DOHH2 (cell line): ENCODE results near the gene TXNDC5.

Source experiments
- H3F3A ChIP-seq: fragments of 200-600 bp; sonication (generic), shearing (Covaris generic); 2 replicates; pipeline ENCODE4 v1.6.0; 2016; ENCODE audit warnings: antibody characterized with exemption, mild to moderate bottlenecking; ENCODE audit not compliant: control insufficient read depth, insufficient read depth
- H3K27ac ChIP-seq: fragments of 200-600 bp; sonication (generic); 2 replicates; pipeline ENCODE4 v1.5.1; 2014; ENCODE audit warnings: low read depth, mild to moderate bottlenecking, low read length, moderate library complexity
- H3K27me3 ChIP-seq: fragments of 200-600 bp; sonication (generic); 2 replicates; pipeline ENCODE4 v1.6.1; 2014; ENCODE audit warnings: mild to moderate bottlenecking, low read length, mixed read lengths; ENCODE audit not compliant: control insufficient read depth
- H3K36me3 ChIP-seq: fragments of 200-600 bp; sonication (generic); 2 replicates; pipeline ENCODE4 v1.6.1; 2014; ENCODE audit warnings: mild to moderate bottlenecking, low read length, moderate library complexity, mixed read lengths; ENCODE audit not compliant: control insufficient read depth
- H3K4me1 ChIP-seq: fragments of 200-600 bp; sonication (generic); 2 replicates; pipeline ENCODE4 v1.6.1; 2014; ENCODE audit warnings: mild to moderate bottlenecking, low read length, mixed read lengths; ENCODE audit not compliant: control insufficient read depth
- H3K4me2 ChIP-seq: fragments of 200-600 bp; sonication (generic); 2 replicates; pipeline ENCODE4 v1.6.0; 2014; ENCODE audit warnings: mild to moderate bottlenecking, low read length, moderate library complexity
- H3K4me3 ChIP-seq: fragments of 200-600 bp; sonication (generic); 2 replicates; pipeline ENCODE4 v1.5.1; 2014; ENCODE audit warnings: mild to moderate bottlenecking, low read length, mixed read lengths
- H3K79me2 ChIP-seq: fragments of 200-600 bp; sonication (generic); 2 replicates; pipeline ENCODE4 v1.6.1; 2014; ENCODE audit warnings: mild to moderate bottlenecking, low read length, mixed read lengths; ENCODE audit not compliant: control insufficient read depth
- H3K9me2 ChIP-seq: fragments of 200-600 bp; sonication (generic); replicated peaks from 2 replicates; pipeline ENCODE4 v1.6.1; 2014; ENCODE audit warnings: mild to moderate bottlenecking, low read length, mixed read lengths; ENCODE audit not compliant: control insufficient read depth
- H3K9me3 ChIP-seq: fragments of 200-600 bp; sonication (generic); 2 replicates; pipeline ENCODE4 v1.6.1; 2014; ENCODE audit warnings: antibody characterized with exemption, low read length, mixed read lengths; ENCODE audit not compliant: control insufficient read depth, insufficient read depth
- H4K20me1 ChIP-seq: fragments of 200-600 bp; sonication (generic); 2 replicates; pipeline ENCODE4 v1.6.0; 2014; ENCODE audit warnings: low read depth, mild to moderate bottlenecking, antibody characterized with exemption, low read length, moderate library complexity; ENCODE audit not compliant: control insufficient read depth, insufficient read depth
- CTCF ChIP-seq: fragments of 200-600 bp; sonication (generic); IDR thresholded peaks from one replicate; pipeline ENCODE4 v1.5.1; 2014; ENCODE audit warnings: antibody characterized with exemption, mild to moderate bottlenecking, low read depth, low read length; ENCODE audit not compliant: poor library complexity, severe bottlenecking
- EZH2phosphoT487 ChIP-seq: fragments of 200-600 bp; sonication (generic); IDR thresholded peaks from 2 replicates; pipeline ENCODE4 v1.6.1; 2017; ENCODE audit warnings: borderline replicate concordance, mild to moderate bottlenecking, antibody characterized with exemption, low read length, moderate library complexity, mixed read lengths

TXNDC5 gene

GRCh38 chr6:7897461-7898192 lies 13.0 kb downstream of the TXNDC5 start:
- no peaks in the 10 kb centered on the region for H3K9me2 ChIP-seq
- H3F3A ChIP-seq = no peaks in the 10 kb centered on the region
- no peak overlapping the region for H3K4me3 ChIP-seq
- H3K4me1 ChIP-seq = peaks cover 12% of the 10 kb centered on the region
- no peaks in the 10 kb centered on the region for H4K20me1 ChIP-seq
- TF ChIP-seq CTCF = no peak
- no peak for TF ChIP-seq EZH2phosphoT487
- H3K27ac ChIP-seq = no peak overlapping the region
- H3K36me3 ChIP-seq = peaks cover 100% of the 10 kb centered on the region
- H3K27me3 ChIP-seq = no peaks in the 10 kb centered on the region
- H3K4me2 ChIP-seq = no peak overlapping the region
- H3K79me2 ChIP-seq = peaks cover 9% of the 10 kb centered on the region
- no peaks in the 10 kb centered on the region for H3K9me3 ChIP-seq

DNA sequence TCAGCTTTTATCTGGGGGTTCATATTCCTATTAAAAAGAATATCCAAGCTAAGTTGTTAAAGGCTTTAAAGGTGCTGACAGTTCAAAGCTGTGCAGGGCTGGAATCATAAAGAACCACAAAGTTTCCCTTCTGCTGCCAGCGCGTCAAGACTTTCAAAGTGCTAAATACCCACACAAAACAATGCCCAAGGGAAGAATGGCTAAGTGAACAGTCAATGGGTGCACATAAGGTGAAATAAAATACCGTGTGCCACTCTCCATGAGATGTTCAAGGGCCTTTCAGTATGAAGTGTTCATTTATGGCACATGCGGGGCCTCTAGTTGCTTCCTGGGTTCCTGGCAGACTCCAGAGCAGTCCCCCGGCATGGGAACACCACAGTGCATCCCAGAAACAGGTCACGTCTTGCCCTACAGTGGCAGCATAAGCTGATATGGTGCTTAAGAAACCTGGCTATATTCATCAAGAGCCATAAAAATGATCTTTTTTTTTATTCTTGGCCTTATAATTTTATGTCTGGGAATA lies 14.1 kb downstream of the TXNDC5 start:
- no peaks in the 10 kb centered on the region for H3F3A ChIP-seq

GRCh38 chr6:7895125-7895423 lies 15.5 kb downstream of the TXNDC5 start:
- Histone ChIP-seq H3K4me1 (peaks cover 12% of the 10 kb centered on the region), H3K4me3 (no peak overlapping the region), H3F3A (no peaks in the 10 kb centered on the region), H3K9me3 (no peaks in the 10 kb centered on the region), H3K79me2 (peaks cover 3% of the 10 kb centered on the region; the same call in 1 of the 2 replicates), H3K36me3 (peaks cover 98% of the 10 kb centered on the region), H3K4me2 (no peak overlapping the region), H3K9me2 (no peaks in the 10 kb centered on the region), H4K20me1 (no peaks in the 10 kb centered on the region), H3K27ac (no peak overlapping the region), H3K27me3 (no peaks in the 10 kb centered on the region)
- no peak for TF ChIP-seq CTCF
- no peak for TF ChIP-seq EZH2phosphoT487

More for the DNA sequence above, 14.1 kb downstream of the TXNDC5 start:
- Histone ChIP-seq H3K79me2 (peaks cover 5% of the 10 kb centered on the region), H3K36me3 (peaks cover 99% of the 10 kb centered on the region), H3K4me2 (no peak overlapping the region), H3K9me3 (no peaks in the 10 kb centered on the region), H3K9me2 (no peaks in the 10 kb centered on the region), H3K27ac (no peak overlapping the region), H3K4me1 (peaks cover 12% of the 10 kb centered on the region), H3K4me3 (no peak overlapping the region), H4K20me1 (no peaks in the 10 kb centered on the region), H3K27me3 (no peaks in the 10 kb centered on the region)
- no peak for TF ChIP-seq CTCF
- no peak for TF ChIP-seq EZH2phosphoT487
